CD14-positive monocyte (primary cell): ENCODE measurements around the gene SLC35A2. TPM values are rescaled to one million over a fixed set of nuclear protein-coding genes. Genes with fewer than 3 reads are reported as not detected.

Experiments
- DNase-seq, 3 donors: peaks; one replicate each; pipeline ENCODE4 v3.0.0-alpha.2; 2011 to 2022
- H2AFZ ChIP-seq: 2 replicates; pipeline ENCODE4 v1.6.0; 2012; ENCODE audit warnings: mild to moderate bottlenecking, low read depth, low read length, inconsistent platforms; ENCODE audit not compliant: insufficient read depth, poor library complexity, severe bottlenecking
- H3K27ac ChIP-seq, 2 donors: 1 replicate in 1 of 2; 2 replicates in 1 of 2; pipeline ENCODE4 v1.5.1; 2012 to 2013; ENCODE audit warnings: low read length in 2 of 2, control low read depth in 1 of 2, inconsistent platforms in 1 of 2, low read depth in 1 of 2, mild to moderate bottlenecking in 1 of 2
- H3K27me3 ChIP-seq, 2 donors: one replicate each; pipeline versions ENCODE4 v1.6.0 to v1.6.1; 2011 to 2013; ENCODE audit warnings: low read length in 2 of 2; ENCODE audit not compliant: control insufficient read depth in 2 of 2, insufficient read depth in 2 of 2
- H3K36me3 ChIP-seq, 2 donors: replicated peaks in 1 of 2; 1 replicate in 1 of 2; 2 replicates in 1 of 2; pipeline versions ENCODE4 v1.5.1 to v1.6.1; 2012 to 2013; ENCODE audit warnings: low read length in 2 of 2, control low read depth in 1 of 2, inconsistent platforms in 1 of 2, mild to moderate bottlenecking in 1 of 2; ENCODE audit not compliant: insufficient read depth in 2 of 2, control insufficient read depth in 1 of 2
- H3K4me1 ChIP-seq, 2 donors: 1 replicate in 1 of 2; 2 replicates in 1 of 2; pipeline versions ENCODE4 v1.5.1 to v1.6.1; 2012 to 2013; ENCODE audit warnings: low read length in 2 of 2, control low read depth in 1 of 2, inconsistent platforms in 1 of 2, mild to moderate bottlenecking in 1 of 2, moderate library complexity in 1 of 2; ENCODE audit not compliant: insufficient read depth in 2 of 2, control insufficient read depth in 1 of 2
- H3K4me2 ChIP-seq: replicated peaks from 2 replicates; pipeline ENCODE3; 2012; ENCODE audit warnings: low read length, moderate library complexity, mild to moderate bottlenecking; ENCODE audit not compliant: poor library complexity, severe bottlenecking; ENCODE audit errors: extremely low read depth
- H3K4me3 ChIP-seq, 3 experiments: fragments of 200-600 bp in 1 of 3; sonication (generic) in 1 of 3; replicated peaks in 1 of 3; 1 replicate in 2 of 3; 2 replicates in 1 of 3; pipeline ENCODE4 v1.5.1; 2011 to 2013; ENCODE audit warnings: low read length in 3 of 3, mild to moderate bottlenecking in 3 of 3, control low read depth in 2 of 3, low read depth in 2 of 3, inconsistent platforms in 1 of 3, moderate library complexity in 1 of 3
- H3K79me2 ChIP-seq: 2 replicates; pipeline ENCODE4 v1.6.0; 2012; ENCODE audit warnings: mild to moderate bottlenecking, control low read depth, inconsistent platforms, low read length, moderate library complexity; ENCODE audit not compliant: insufficient read depth
- H3K9ac ChIP-seq: 2 replicates; pipeline ENCODE4 v1.6.0; 2017; ENCODE audit warnings: low read length, mild to moderate bottlenecking; ENCODE audit not compliant: insufficient read depth, poor library complexity, severe bottlenecking
- H3K9me3 ChIP-seq, 2 donors: replicated peaks in 1 of 2; 1 replicate in 1 of 2; 2 replicates in 1 of 2; pipeline versions ENCODE4 v1.5.1 to v1.6.1; 2012 to 2013; ENCODE audit warnings: low read length in 2 of 2, control low read depth in 1 of 2; ENCODE audit not compliant: control insufficient read depth in 1 of 2, insufficient read depth in 1 of 2
- H4K20me1 ChIP-seq: 2 replicates; pipeline ENCODE4 v1.6.0; 2012; ENCODE audit warnings: mild to moderate bottlenecking, low read length, control low read depth, moderate library complexity; ENCODE audit not compliant: insufficient read depth
- H3K27ac Mint-ChIP-seq, 7 donors: one replicate each; pipeline ENCODE4 v1.8.0; 2020; ENCODE audit warnings: mild to moderate bottlenecking in 7 of 7, mixed read lengths in 7 of 7, moderate library complexity in 6 of 7, inconsistent platforms in 2 of 7
- H3K27me3 Mint-ChIP-seq, 3 donors: one replicate each; pipeline ENCODE4 v1.8.0; 2021 to 2022; ENCODE audit warnings: low read depth in 3 of 3, mild to moderate bottlenecking in 3 of 3, mixed read lengths in 3 of 3, moderate library complexity in 3 of 3, inconsistent platforms in 1 of 3
- H3K36me3 Mint-ChIP-seq, 2 donors: one replicate each; pipeline ENCODE4 v1.8.0; 2020; ENCODE audit warnings: mixed read lengths in 2 of 2, inconsistent platforms in 1 of 2, mild to moderate bottlenecking in 1 of 2
- H3K4me1 Mint-ChIP-seq: one replicate; pipeline ENCODE4 v1.8.0; 2020; ENCODE audit warnings: mild to moderate bottlenecking, mixed read lengths
- H3K4me3 Mint-ChIP-seq, 2 donors: one replicate each; pipeline ENCODE4 v1.8.0; 2020; ENCODE audit warnings: mild to moderate bottlenecking in 2 of 2, mixed read lengths in 2 of 2, moderate library complexity in 1 of 2
- H3K9me3 Mint-ChIP-seq, 7 donors: one replicate each; pipeline ENCODE4 v1.8.0; 2020 to 2022; ENCODE audit warnings: mixed read lengths in 7 of 7, mild to moderate bottlenecking in 6 of 7, moderate library complexity in 6 of 7, inconsistent platforms in 2 of 7
- WGBS: methylation state at CpG from one replicate; pipeline ENCODE4 v1.1.5; 2013; ENCODE audit warnings: missing lambda C conversion rate; ENCODE audit not compliant: insufficient coverage; 5-methylcytosine and 5-hydroxymethylcytosine counted together
- intact Hi-C, 2 donors: fragments of 100-400 bp; cut with micrococcal nuclease; formaldehyde crosslinking; loops; one replicate each; pipeline versions ENCODE4 v1.15.0 to v1.15.1; 2023
- polyA plus RNA-seq, 3 donors: library from polyadenylated mRNA; depleted of rRNA in 1 of 3; unstranded in 2 of 3; stranded (reverse) in 1 of 3; fragments of 300-500 nt in 2 of 3; fragments of >200 nt in 1 of 3; fragmentation: Illumina TruSeq in 2 of 3; gene quantifications; 1 replicate in 2 of 3; 2 replicates in 1 of 3; pipeline ENCODE4 v1.2.3, GENCODE V29; 2012 to 2021
- TF ChIP-seq, protein P1 (sequence below): fragments of 200-600 bp; IDR thresholded peaks from one replicate; pipeline ENCODE4 v1.8.0; 2022; ENCODE audit warnings: antibody characterized with exemption, mild to moderate bottlenecking

Gene SLC35A2
- polyA plus RNA-seq, 3 donors: 14.3 to 21.6 (median 18.4) TPM

DNA sequence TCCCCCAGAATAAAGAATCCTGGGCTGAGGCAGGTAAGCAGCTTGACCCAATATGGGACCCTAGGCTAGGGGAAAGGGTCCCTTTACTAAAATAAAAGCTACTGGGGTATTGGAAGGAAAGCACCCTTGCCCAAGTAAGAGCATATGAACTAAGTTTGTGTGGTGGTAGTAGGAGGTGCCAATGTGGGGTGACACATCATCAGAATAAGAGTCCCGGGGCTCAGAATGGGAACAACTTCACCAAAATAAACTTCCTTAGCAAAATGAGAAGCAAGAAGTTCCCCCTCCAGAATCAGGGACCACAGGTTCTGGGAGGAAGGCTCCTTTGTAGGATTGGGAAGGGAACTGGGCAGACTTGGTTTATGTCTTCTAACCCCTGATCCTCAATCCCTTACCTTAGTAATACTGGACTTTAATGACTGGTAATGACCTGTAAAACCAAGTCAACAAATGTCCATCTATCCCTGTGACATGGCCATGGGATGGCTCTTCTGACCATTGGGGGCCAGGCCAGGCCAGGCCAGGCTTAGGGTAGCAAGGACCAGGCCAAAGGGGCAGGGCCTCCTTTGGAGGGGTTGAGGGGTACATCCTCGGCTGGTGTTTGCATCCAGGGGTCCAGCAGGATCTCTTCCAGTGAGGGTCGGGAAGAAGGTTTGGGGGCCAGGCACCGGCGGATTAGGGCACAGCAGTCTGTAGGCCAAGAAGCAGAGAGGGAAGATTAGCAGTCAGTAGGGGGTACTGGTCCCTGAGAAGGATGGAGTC lies 2.3 kb upstream of the SLC35A2 start:
- Histone ChIP-seq H2AFZ (no peak overlapping the region), H3K4me3 (no peak overlapping the region), H4K20me1 (no peaks in the 10 kb centered on the region), H3K4me1 (peaks cover 31 to 32% of the 10 kb centered on the region in 2 donors), H3K4me2 (no peak overlapping the region), H3K36me3 (peaks cover 7 to 30% of the 10 kb centered on the region in 2 donors), H3K27me3 (no peaks in the 10 kb centered on the region), H3K27ac (no peak overlapping the region), H3K9me3 (no peaks in the 10 kb centered on the region), H3K79me2 (peaks cover 27% of the 10 kb centered on the region), H3K9ac (no peak overlapping the region)
- intact Hi-C loops: loop anchor here (10.0 kb wide), 2 partner anchors 131 to 229 kb away; partner anchors contain the start of genes TFE3 (in 1 of the 2) and WAS (in 1 of the 2)
- TF ChIP-seq, protein P1, sequence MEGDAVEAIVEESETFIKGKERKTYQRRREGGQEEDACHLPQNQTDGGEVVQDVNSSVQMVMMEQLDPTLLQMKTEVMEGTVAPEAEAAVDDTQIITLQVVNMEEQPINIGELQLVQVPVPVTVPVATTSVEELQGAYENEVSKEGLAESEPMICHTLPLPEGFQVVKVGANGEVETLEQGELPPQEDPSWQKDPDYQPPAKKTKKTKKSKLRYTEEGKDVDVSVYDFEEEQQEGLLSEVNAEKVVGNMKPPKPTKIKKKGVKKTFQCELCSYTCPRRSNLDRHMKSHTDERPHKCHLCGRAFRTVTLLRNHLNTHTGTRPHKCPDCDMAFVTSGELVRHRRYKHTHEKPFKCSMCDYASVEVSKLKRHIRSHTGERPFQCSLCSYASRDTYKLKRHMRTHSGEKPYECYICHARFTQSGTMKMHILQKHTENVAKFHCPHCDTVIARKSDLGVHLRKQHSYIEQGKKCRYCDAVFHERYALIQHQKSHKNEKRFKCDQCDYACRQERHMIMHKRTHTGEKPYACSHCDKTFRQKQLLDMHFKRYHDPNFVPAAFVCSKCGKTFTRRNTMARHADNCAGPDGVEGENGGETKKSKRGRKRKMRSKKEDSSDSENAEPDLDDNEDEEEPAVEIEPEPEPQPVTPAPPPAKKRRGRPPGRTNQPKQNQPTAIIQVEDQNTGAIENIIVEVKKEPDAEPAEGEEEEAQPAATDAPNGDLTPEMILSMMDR: no peak
- Mint-ChIP-seq H3K4me1 (peaks cover 27% of the 10 kb centered on the region), H3K9me3 (peaks cover 0 to 13% (median 4%) of the 10 kb centered on the region in 7 donors), H3K27ac (peak overlapping the region in 4 of 7 donors; percentile 32 to 68 (median 48)), H3K4me3 (no peak overlapping the region), H3K36me3 (peaks cover 21 to 27% of the 10 kb centered on the region in 2 donors), H3K27me3 (peaks cover 0 to 19% (median 0%) of the 10 kb centered on the region in 3 donors)
- no CpG with 5 or more reads among the region's 5 CpGs for WGBS
- peak in 1 of 3 donors; percentile 20 for DNase-seq

GRCh38 chrX:48910926-48911411 lies 477 bp downstream of the SLC35A2 start:
- Mint-ChIP-seq H3K36me3 (peaks cover 21 to 32% of the 10 kb centered on the region in 2 donors), H3K27ac (peak overlapping the region; percentile 89 to 97 (median 93)), H3K4me1 (peaks cover 17% of the 10 kb centered on the region), H3K27me3 (peaks cover 0 to 13% (median 0%) of the 10 kb centered on the region in 3 donors), H3K4me3 (peak overlapping the region; percentile 89 to 93), H3K9me3 (peaks cover 0 to 5% (median 1%) of the 10 kb centered on the region in 7 donors)
- DNase-seq: peak; percentile 24 to 51 (median 36)
- peak overlapping the region; percentile 74 to 83 for H3K27ac ChIP-seq
- no peaks in the 10 kb centered on the region for H4K20me1 ChIP-seq
- H3K9ac ChIP-seq: peak overlapping the region; percentile 66
- H3K4me1 ChIP-seq: peaks cover 15 to 17% of the 10 kb centered on the region in 2 donors
- H3K36me3 ChIP-seq: peaks cover 10 to 38% of the 10 kb centered on the region in 2 donors
- peak overlapping the region; percentile 80 for H3K4me2 ChIP-seq
- peaks cover 17% of the 10 kb centered on the region for H3K79me2 ChIP-seq
- no peaks in the 10 kb centered on the region for H3K9me3 ChIP-seq
- H2AFZ ChIP-seq: peak overlapping the region; percentile 64
- intact Hi-C loops: loop anchor here (10.0 kb wide), 2 partner anchors 134 to 226 kb away; partner anchors contain the start of genes TFE3 (in 1 of the 2) and WAS (in 1 of the 2)
- TF ChIP-seq, protein P1: no peak
- 0% methylated on average over 4 of the region's 12 CpGs for WGBS
- peak overlapping the region; percentile 77 to 90 (median 86) for H3K4me3 ChIP-seq
- no peaks in the 10 kb centered on the region for H3K27me3 ChIP-seq
